ENCODE measurements around the gene TRIM67.

TRIM67 gene

DNA sequence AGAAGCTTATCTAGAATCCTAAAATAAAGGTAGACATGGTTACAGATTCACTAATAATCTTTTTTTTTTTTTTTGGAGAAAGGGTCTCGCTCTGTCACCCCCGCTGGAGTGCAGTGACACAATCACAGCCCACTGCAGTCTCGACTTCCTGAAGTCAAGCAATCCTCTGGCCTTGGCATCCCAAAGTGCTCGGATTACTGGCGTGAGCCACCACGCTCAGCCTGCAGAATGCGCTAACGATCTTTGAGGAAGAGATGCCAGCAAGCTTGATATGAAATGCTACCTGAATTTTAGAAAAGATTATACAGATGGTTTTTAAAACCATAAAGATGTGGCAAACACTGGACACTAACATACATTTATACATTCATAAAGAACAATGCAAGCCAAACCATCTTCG lies 75.1 kb downstream of the TRIM67 start:
- DNase-seq: no peak

DNA sequence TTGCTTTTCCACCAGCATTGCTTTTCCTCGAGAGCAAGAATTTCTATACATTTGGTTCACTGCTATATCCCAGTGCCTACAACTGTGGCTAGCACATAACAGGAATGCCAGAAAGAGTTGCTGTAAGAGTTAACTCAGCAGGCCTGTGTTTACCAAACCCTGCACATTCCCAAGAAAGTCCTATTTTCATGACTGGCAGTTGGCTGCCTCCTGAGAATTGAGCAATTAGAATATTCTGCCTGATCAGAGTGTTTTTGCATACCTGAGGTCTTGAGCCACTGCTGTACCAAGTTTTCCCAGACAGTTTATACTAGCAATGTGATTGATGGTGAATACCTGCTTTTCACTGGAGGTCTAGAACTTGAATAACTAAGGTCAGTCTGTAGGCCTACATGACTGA lies 76.4 kb downstream of the TRIM67 start:
- no peak for DNase-seq

- no peak for DNase-seq
Measured at GRCh38 chr1:231240531-231240882, 78.6 kb downstream of the TRIM67 start.

- peak; percentile 82 for DNase-seq
Measured at GRCh38 chr1:231240883-231241735, 79.3 kb downstream of the TRIM67 start, which contains the start of gene GNPAT. Gene GNPAT, plus strand, starts transcription at chr1:231241212. Its CDS starts 167 bp downstream, at chr1:231241379.

- peak; percentile 6 for DNase-seq
Measured at GRCh38 chr1:231241750-231242149, 79.9 kb downstream of the TRIM67 start.

- DNase-seq: no peak
Measured at GRCh38 chr1:231242516-231243198, 80.8 kb downstream of the TRIM67 start.

GRCh38 chr1:231248778-231249177 lies 86.9 kb downstream of the TRIM67 start:
- no peak for DNase-seq

DNA sequence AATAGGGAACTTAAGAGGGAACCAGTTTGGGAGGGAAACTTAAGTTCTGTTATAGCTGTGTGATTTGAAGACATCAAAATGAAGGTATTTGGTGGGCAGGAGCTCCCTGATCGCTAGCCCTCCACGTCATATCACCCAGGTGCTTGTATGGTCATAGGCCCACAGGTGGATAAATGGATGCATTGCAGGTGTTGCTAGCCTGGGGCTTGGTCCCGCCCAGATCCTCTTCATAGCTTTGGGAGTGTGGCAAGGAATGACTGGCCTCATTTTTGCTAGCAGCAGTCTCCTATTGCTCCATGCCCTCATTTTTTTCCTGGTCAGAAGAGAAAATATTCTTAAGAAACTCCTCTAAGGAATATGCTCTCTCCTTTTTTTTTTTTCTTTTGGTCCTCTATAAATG lies 90.5 kb downstream of the TRIM67 start:
- DNase-seq: no peak

DNA sequence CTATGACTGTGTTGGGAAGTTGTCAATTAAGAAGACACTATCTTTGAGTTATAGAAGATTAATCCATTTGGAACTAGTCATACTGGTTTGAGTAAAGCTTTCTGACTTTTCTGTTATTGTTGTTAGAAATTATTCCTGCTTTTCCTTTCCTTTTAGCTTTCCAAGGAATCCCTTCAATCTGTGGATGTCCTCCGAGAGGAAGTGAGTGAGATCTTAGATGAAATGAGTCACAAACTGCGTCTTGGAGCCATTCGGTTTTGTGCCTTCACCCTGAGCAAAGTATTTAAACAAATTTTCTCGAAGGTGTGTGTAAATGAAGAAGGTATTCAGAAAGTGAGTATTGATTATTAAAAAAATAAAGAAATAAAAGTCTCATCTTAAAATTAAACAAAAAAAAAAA lies 98.5 kb downstream of the TRIM67 start:
- no peak for DNase-seq

DNA sequence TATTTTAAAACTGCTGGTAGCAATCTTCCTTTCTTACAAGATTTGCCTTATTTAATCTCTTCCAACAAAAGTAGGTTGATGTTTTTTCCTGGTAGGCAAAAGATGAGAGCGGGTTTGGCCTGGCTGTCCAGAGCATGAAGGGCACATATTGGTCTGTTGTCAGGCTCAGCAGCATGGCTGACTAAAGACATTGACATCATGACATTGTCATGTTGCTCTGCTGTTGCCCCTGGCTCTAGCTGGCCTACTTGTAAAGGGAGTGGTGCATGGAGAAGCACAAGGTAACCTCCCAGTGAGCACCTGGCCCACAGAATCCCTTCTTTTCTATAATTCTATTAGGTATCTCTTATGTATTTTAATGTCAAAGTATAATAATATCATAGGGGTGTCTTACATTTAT lies 102.8 kb downstream of the TRIM67 start:
- DNase-seq: no peak

- no peak for DNase-seq
Measured at GRCh38 chr1:231265379-231265778, 103.5 kb downstream of the TRIM67 start.

GRCh38 chr1:231266811-231267322 lies 105.0 kb downstream of the TRIM67 start:
- DNase-seq: no peak

All from fibroblast of upper back skin (primary cell).